SHP77 (cell line): Measurements from ENCODE around the gene ST6GALNAC2.
A peak's percentile ranks its signal among the peaks of the same experiment; 100 is the strongest.
"Not testable (repeated sequence)": the region's sequence is repeated elsewhere in the genome, so short reads cannot be mapped to it uniquely, and the experiment has no call there.

Experiments
- DNase-seq, 2 experiments: peaks; one replicate each; lab custom pipeline; 2025; lab: John Stamatoyannopoulos, UW

The ST6GALNAC2 gene

GRCh38 chr17:76570877-76571471, 14.7 kb downstream of the ST6GALNAC2 start:
- no peak for DNase-seq

GRCh38 chr17:76570457-76570856, 15.2 kb downstream of the ST6GALNAC2 start:
- DNase-seq: no peak

- DNase-seq: no peak
Observed at GRCh38 chr17:76569607-76570279, 15.9 kb downstream of the ST6GALNAC2 start.

GRCh38 chr17:76568811-76569221, 16.8 kb downstream of the ST6GALNAC2 start:
- DNase-seq: no peak

- DNase-seq: no peak
Observed at GRCh38 chr17:76567634-76568432, 17.8 kb downstream of the ST6GALNAC2 start.

GRCh38 chr17:76566988-76567431, 18.6 kb downstream of the ST6GALNAC2 start:
- DNase-seq: no peak

- no peak for DNase-seq
Observed at GRCh38 chr17:76566613-76566943, 19.1 kb downstream of the ST6GALNAC2 start.

- no peak for DNase-seq
Observed at GRCh38 chr17:76565728-76566612, 19.7 kb downstream of the ST6GALNAC2 start.

GRCh38 chr17:76564991-76565727, 20.5 kb downstream of the ST6GALNAC2 start:
- DNase-seq: not testable (repeated sequence)

GRCh38 chr17:76563359-76563758, 22.3 kb downstream of the ST6GALNAC2 start:
- not testable (repeated sequence) for DNase-seq

GRCh38 chr17:76562734-76563148, 22.9 kb downstream of the ST6GALNAC2 start:
- no peak for DNase-seq

GRCh38 chr17:76561799-76562268, 23.8 kb downstream of the ST6GALNAC2 start:
- no peak for DNase-seq

GRCh38 chr17:76561332-76561731, 24.3 kb downstream of the ST6GALNAC2 start:
- no peak for DNase-seq

- DNase-seq: no peak
Observed at GRCh38 chr17:76560877-76561221, 24.8 kb downstream of the ST6GALNAC2 start.

GRCh38 chr17:76560036-76560876, 25.4 kb downstream of the ST6GALNAC2 start:
- no peak for DNase-seq

- not testable (repeated sequence) for DNase-seq
Observed at GRCh38 chr17:76559460-76559859, 26.2 kb downstream of the ST6GALNAC2 start.

GRCh38 chr17:76558198-76559095, 27.2 kb downstream of the ST6GALNAC2 start:
- DNase-seq: no peak

- DNase-seq: peak; percentile 99
Observed at GRCh38 chr17:76557368-76558197, 28.1 kb downstream of the ST6GALNAC2 start.
